HG03025 (cell line): Measurements from ENCODE around the gene RLN2.
A peak's percentile ranks its signal among the peaks of the same experiment; 100 is the strongest.
"Not testable (repeated sequence)": the region's sequence is repeated elsewhere in the genome, so short reads cannot be mapped to it uniquely, and the experiment has no call there.

Experiments used
- ATAC-seq: cut with Tn5 transposase; IDR thresholded peaks from one replicate; pipeline ENCODE4 v1.9.1; 2021; ENCODE audit warnings: mild to moderate bottlenecking, moderate library complexity; ENCODE audit not compliant: unreplicated experiment, low FRiP score

RLN2 gene, protein sequence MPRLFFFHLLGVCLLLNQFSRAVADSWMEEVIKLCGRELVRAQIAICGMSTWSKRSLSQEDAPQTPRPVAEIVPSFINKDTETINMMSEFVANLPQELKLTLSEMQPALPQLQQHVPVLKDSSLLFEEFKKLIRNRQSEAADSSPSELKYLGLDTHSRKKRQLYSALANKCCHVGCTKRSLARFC

DNA sequence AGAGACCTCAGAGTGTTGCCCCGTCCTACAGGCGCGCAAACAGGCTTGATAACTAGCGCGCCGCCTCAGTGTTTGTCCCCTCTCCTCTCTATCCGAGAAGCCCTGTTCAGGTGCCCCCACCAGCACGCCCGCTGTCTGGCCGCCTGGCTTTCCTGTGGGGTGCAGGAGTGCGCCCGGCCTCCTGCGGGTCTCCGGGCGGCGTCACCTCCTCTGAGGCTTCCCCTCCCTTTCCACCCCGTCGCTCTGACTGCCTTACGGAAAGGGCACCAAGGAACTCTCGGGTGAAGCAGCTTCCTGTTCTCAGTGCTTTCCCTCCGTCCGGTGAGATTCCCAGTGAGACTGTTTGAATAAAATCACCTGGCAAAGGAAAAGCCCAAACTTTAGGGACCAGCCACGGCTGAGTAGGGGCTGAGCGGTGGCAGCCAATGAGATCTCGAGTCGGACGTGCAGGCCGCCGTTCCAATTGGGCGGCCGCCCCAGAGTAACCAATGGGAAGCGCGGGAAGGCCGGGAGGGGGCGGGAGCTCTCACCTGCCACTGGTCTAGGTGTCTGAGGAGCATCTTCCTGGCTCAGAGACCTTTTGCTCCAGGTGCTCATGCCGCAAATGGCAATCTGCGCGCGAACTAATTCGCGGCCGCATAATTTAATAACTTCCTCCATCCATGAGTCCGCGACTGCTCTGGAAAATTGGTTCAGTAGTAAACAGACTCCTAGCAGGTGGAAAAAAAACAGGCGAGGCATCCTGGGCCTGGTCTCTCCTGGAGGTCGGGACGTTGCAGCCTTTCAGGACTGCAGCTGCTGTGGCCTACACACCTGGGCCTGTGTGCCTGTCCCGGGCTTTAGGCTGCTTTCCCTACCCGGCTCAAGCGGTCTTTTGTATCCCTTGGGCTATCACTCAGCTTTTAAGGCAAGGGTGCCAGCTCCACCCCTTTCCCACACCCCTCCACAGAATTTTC, at the start of gene RLN2:
RLN2 (minus strand) TSS at position 877 of the 956 bp plus-strand sequence; CDS start at position 741, 136 bp downstream.
- ATAC-seq = peak; percentile 99

DNA sequence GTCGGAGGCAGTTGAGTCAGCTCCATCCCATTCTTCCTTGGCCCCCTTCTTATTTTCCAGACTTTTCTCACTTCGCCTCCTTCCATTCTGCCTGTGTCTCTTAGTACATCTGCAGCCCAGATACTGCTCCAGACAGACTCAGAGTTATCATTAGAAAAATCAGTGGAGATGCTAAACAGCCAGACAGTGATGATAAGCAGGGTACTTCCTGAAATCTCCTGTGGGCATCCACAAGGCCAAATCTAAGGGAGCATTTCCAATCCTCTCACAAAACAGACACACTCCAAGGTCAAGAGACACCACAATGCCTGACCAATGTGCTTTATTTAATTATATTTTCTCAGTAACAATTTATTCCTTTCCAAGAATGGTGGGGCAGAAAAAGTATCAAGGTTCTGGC, 49.7 kb upstream of the RLN2 start:
- ATAC-seq = no peak

DNA sequence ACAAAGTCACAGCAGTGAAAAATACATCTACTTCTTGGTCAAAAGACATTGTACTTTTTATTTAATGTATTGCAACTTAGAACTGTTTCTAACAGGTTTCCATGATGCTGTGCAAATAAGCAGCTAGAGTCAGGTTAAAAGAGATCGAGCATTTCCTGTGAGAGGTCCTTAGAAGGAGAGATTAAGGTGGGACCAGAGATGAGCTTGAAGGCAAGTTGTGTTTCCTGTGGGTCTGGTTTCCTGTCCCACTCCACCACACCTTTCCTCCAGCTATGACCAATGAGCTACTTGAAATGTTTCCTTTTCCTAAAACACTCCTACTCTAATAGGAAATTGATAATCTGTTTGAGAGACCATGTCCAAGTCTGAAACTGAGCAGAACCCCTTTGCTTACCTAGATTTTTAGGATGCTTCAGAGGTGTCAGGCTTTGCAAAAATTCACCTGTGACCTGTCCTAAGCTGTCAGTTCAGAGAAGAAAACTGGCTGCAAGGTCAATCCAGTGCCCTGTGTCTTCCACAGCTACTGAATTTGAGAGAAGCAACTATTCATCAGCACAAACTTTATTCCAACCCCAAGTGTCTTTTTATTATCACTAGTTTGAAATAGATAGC, 48.2 kb upstream of the RLN2 start:
- ATAC-seq = no peak

DNA sequence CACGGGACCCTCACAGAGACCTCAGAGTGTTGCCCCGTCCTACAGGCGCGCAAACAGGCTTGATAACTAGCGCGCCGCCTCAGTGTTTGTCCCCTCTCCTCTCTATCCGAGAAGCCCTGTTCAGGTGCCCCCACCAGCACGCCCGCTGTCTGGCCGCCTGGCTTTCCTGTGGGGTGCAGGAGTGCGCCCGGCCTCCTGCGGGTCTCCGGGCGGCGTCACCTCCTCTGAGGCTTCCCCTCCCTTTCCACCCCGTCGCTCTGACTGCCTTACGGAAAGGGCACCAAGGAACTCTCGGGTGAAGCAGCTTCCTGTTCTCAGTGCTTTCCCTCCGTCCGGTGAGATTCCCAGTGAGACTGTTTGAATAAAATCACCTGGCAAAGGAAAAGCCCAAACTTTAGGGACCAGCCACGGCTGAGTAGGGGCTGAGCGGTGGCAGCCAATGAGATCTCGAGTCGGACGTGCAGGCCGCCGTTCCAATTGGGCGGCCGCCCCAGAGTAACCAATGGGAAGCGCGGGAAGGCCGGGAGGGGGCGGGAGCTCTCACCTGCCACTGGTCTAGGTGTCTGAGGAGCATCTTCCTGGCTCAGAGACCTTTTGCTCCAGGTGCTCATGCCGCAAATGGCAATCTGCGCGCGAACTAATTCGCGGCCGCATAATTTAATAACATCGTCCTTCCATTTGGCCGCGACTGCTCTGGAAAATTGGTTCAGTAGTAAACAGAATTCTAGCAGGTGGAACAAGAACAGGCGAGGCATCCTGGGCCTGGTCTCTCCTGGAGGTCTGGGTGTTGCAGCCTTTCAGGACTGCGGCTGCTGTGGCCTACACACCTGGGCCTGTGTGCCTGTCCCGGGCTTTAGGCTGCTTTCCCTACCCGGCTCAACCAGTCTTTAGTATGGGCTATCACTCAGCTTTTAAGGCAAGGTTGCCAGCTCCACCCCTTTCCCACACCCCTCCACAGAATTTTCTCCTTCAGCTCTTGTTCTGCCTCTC, 34.8 kb upstream of the RLN2 start, which contains the start of gene RLN1:
RLN1 (minus strand) TSS at position 885 of the 990 bp plus-strand sequence; CDS start at position 755, 130 bp downstream.
- peak; percentile 100 for ATAC-seq

DNA sequence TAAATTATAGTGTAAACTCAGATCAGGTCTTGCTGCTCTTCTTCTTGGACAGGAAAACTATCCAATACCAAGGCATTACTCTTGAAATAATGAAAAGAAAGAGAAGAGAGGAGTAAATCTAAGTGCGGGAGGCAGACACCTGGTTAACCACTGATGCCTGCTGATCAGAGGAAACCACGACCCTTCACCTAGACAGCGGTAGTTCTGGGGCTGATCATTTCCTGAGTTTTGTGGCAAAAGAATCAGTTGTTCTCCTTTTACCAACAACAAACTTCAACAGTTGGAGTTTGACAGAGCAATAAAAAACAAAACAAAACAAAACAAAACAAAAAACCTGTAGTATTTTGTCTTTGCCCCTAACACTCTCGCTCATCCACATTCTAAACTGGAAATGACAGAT, 32.2 kb upstream of the RLN2 start:
- ATAC-seq = no peak

DNA sequence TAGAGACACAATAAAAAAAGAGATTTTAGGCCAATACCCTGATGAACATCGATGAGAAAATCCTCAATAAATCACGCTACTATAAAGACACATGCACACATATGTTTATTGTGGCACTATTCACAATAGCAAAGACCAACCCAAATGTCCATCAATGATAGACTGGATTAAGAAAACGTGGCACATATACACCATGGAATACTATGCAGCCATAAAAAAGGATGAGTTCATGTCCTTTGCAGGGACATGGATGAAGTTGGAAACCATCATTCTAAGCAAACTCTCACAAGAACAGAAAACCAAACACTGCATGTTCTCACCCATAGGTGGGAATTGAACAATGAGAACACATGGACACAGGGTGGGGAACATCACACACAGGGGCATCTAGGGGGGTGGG, 26.8 kb upstream of the RLN2 start:
- not testable (repeated sequence) for ATAC-seq

DNA sequence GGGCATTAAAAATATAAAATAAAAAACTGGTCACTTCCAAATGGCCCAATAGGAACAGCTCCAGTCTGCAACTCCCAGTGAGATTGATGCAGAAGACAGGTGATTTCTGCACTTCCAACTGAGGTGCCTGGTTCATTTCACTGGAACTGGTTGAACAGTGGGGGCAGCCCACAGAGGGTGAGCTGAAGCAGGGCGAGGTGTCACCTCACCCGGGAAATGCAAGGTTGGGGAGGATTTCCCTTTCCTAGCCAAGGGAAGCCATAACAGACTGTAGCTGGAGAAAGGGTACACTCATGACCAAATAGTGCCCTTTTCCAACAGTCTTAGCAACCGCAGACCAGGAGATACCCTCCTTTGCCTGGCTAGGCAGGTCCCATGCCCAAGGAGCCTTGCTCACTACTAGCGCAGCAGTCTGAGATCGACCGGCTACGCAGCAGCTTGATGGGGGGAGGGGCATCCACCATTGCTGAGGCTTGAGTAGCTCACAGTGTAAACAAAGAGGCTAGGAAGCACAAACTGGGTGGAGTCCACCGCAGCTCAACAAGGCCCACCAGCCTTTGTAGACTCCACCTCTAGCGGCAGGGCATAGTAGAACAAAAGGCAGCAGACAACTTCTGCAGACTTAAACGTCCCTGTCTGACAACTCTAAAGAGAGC, 22.5 kb upstream of the RLN2 start:
- ATAC-seq = no peak

DNA sequence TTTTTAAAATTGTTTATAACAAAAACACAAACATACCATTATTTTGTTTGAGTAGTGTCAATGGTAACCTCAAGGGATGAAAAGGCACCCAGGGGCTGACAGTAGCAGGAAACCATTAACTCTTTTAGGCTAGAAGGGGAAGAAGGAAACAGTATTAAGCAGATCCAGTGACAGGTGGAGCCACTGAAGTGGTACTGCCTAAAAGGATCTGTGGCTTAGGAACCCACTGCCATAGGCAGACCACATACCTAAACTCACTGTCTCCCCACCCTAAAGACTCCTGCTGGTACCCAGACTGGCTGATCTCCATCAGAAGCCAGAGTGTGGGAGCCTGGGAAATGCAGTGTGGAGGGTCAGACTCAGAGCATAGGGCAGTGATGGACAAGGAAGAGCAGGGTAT, 21.7 kb upstream of the RLN2 start:
- ATAC-seq = no peak

DNA sequence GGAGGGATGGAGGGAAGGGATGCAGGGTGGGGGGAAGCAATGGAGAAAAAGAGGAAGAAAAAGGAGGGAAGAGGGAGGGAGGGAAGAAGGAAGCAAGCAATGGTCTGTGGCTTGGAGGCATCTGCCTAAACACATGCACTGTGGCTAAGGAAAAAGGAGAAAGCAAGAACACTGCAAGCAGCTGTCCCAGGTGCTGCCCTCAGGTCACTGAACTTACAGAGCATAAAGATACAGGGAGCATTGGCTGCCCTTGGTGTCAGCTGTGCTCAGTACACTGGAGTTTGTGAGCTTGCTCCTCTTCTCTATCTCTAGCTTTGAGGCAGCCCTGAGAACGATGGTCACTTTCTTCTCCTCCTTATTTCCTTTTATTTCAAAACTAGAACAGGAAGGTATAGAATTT, 17.1 kb upstream of the RLN2 start:
- not testable (repeated sequence) for ATAC-seq

DNA sequence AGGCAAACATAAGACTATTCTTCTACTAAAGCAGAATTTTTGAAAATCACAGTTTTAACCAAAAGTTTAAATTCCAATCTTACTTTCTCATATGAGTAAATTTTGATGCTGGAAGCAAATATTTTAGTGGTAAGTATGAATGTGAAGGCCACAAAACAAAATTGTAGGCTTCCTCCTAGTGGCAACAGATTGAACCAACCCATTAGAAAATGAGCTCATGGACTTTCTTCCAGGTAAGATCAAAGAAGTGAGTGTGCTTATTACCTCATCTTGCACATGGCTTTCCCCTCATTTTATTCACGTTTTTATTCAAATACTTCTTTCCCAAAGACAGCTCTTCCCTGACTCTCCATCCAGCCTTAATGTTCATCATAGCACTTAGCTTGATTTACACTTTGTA, 16.5 kb upstream of the RLN2 start:
- no peak for ATAC-seq

DNA sequence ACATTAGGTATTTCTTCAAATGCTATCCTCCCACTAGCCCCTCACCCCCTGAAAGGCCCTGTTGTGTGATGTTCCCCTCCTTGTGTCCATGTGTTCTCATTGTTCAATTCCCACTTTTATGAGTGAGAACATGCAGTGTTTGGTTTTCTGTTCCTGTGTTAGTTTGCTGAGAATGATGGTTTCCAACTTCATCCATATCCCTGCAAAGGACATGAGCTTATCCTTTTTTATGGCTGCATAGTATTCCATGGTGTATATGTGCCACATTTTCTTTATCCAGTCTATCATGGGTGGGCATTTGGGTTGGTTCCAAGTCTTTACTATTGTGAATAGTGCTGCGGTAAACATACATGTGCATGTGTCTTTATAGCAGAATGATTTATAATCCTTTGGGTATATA, 11.9 kb upstream of the RLN2 start:
- not testable (repeated sequence) for ATAC-seq

DNA sequence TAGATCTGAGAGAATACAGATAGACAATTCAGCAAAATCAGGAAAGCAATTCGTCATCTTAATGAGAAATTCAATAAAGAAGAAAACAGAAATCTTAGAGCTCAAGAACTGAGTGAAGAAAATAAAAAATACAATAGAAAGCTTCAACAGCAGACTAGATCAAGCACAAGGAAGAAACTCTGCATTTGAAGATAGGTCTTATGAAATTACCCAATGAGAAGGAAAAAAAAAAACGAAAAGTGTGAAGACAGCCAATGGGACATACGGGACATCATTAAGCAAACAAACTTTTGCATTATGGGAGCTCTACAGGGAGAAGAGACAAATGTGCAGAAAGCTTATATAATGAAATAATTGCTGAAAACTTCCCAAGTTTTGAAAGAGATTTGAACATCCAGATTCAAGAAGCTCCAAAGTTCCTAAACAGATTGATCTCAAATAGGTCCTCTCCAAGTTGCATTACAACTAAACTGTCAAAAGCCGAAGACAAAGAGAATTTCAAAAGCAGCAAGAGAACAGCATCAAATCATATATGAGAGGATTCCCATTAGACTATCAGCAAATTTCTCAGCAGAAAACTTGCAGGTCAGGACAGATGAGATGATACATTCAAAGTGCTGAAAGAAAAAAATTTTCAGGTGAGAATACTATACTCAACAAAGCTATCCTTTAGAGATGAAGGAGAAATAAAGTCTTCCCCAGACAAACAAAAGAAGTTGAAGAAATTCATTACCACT, 10.8 kb upstream of the RLN2 start:
- ATAC-seq = no peak

DNA sequence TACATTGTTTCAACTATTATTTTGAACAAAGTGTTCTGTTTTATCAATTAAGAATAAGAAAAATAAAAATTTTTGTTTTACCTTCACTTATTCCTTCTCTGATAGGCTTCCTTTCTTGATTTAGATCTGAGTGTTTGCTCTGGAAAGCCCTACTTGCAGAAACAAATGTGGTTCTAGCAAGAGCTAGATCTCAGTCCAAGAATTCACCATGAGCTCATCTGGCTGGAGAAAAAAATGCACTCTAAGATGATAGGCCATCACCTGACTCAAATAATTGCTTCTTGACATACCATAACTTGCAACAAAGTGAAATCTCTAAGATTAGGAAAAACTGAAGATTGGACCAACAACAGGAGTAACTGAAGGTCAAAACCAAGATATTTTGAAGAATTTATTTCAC, 6.3 kb upstream of the RLN2 start:
- no peak for ATAC-seq

DNA sequence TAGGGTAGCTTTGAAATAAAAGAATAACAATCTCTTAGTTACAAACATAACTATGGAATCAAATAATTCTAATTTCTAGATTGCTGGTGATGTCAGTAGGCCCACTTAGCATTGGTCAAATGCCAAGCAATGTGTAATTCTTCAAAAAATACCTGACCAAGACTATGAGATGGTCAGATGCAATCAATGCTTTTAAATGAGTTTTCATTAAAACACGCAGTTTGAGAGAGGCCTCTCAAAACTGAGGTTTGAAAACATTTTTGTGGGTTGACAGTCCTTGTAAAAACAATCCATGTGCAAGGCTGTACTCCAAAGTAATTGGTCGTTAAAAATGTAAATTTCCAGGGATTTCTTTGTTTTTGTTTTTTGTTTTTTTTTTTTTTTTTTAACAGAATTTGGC, 1.2 kb upstream of the RLN2 start:
- ATAC-seq = no peak

DNA sequence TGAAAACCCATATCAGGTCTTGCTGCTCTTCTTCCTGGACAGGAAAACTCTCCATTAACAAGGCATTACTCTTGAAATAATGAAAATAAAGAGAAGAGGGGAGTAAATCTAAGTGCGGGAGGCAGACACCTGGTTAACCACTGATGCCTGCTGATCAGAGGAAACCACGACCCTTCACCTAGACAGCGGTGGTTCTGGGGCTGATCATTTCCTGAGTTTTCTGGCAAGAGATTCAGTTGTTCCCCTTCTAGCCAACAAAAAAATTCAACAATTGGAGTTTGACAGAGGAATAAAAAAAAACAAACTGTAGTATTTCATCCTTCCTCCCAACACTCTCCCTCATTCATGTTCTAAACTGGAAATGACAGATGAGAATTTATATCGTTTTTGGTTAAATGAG, 3.0 kb downstream of the RLN2 start:
- no peak for ATAC-seq

DNA sequence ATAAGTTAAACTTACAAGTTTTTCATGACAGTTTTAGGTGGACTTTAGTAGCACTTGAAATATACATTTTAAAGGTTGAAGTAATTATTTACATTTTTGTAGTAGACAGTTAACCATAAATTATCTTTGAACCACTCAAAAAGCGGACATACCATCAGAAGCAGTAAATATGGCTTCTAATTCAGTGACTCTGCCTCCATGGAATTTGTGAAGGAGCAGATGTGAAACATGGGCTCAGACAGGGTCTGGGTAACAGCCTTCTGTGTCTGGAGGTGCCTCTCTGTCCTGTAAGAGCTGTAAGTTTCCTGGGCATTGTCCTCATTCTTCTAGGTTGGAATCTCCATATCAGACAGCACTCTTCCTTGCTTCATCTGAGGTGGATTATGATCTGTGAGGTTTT, 12.4 kb downstream of the RLN2 start:
- no peak for ATAC-seq

DNA sequence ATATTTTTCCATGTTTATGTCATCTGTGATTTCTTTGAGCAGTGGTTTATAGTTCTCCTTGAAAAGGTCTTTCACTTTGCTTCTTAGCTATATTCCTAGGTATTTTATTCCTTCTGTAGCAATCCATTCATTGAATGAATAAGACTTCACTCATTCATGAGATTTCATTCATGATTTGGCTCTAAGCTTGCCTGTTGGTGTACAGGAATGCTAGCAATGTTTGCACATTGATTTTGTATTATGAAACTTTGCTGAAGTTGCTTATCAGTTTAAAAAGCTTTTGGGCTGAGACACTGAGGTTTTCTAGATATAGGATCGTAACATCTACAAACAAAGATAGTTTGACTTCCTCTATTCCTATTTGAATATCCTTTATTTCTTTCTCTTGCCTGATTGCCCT, 15.9 kb downstream of the RLN2 start:
- no peak for ATAC-seq

DNA sequence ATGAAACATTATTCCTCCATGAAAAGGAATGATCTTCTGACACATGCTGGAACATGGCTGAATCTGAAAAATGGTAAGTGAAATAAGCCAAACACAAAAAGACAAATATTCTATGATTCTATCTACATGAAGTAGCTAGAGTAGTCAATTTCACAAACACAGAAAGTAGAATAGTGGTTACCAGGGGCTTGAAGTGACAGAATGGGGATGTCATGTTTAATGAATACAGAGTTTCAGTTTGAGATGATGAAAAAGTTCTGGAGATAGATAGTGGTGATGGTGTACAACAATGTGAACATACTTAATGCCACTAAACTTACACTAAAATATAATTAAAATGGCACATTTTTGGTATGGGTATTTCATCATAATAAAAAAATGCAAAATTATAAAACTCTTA, 18.3 kb downstream of the RLN2 start:
- ATAC-seq = no peak

DNA sequence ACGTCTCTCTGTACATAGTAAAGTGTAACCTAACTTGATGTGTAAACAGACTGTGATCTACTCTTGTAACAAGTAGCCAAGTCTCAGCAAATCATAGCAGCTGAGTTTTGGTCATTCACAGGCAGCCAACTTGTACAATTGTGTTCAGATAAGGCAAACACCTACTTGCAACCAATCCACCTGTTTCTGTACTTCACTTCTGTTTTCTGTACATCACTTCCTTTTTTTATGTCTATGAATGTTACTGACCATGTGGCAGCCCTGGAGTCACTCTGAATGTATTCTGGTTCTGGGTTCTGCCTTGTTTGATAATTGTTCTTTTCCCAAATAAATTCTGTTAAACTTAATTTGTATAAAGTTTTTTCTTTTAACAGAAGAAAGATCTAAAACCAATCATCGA, 26.0 kb downstream of the RLN2 start:
- ATAC-seq = no peak
